Measurements from ENCODE around the gene MYL7.

DNA sequence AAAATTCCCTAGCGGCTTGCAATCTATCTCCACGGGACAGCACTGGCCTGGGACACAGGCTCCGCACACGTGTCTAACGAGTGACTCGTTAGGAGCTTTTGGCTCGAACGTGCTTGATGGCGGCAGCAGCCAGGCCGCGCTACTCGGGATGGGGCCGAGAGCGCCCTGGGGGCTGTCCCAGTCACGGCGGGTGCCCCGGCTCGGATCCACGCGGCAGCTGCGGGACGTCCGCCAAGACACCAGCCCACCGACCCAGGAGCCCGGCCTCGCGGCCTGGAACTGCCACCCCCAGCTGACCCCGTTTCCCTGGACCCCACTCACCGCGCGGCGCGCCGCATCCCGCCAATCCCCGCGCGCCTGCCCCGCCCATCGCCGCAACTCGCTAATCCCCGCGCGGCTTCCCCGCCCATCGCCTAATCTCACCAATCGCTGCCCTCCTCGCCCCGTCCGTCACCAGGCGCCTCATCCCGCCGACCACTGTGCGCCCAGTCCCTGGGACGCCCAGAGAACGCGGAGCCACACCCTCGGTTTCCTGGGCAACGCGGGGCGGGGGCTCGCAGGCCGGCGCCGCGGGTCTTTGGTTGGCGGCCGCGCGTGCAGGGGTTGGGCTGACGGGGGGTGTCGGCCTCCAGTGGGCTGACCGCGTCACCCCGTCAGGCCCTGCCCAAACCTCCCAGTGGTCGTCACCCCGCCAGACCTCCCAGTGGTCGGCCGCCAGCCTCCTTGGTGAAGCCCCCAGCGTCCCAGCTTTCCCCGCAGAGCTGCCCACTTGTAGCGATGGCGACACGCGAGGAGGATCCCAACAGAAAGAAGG, 17.7 kb downstream of the MYL7 start, which contains the start of gene POLD2:
- TF ChIP-seq, protein P1, sequence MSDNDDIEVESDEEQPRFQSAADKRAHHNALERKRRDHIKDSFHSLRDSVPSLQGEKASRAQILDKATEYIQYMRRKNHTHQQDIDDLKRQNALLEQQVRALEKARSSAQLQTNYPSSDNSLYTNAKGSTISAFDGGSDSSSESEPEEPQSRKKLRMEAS (IDR thresholded peaks at IDR 0.05), result peak; percentile 93
- TF ChIP-seq, protein P2, sequence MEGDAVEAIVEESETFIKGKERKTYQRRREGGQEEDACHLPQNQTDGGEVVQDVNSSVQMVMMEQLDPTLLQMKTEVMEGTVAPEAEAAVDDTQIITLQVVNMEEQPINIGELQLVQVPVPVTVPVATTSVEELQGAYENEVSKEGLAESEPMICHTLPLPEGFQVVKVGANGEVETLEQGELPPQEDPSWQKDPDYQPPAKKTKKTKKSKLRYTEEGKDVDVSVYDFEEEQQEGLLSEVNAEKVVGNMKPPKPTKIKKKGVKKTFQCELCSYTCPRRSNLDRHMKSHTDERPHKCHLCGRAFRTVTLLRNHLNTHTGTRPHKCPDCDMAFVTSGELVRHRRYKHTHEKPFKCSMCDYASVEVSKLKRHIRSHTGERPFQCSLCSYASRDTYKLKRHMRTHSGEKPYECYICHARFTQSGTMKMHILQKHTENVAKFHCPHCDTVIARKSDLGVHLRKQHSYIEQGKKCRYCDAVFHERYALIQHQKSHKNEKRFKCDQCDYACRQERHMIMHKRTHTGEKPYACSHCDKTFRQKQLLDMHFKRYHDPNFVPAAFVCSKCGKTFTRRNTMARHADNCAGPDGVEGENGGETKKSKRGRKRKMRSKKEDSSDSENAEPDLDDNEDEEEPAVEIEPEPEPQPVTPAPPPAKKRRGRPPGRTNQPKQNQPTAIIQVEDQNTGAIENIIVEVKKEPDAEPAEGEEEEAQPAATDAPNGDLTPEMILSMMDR (IDR thresholded peaks at IDR 0.05 in 2 of 3, conservative IDR thresholded peaks at IDR 0.05 in 1 of 3; ENCODE audit: borderline replicate concordance in 1 of 3, insufficient read depth in 1 of 3, low read depth in 2 of 3, low read length in 2 of 3), result no peak
- TF ChIP-seq ZFX (IDR thresholded peaks at IDR 0.05), result peak; percentile 89; the same call in 1 of the 2 replicates

All from HCT116 (cell line).